HAP-1 (cell line): ENCODE measurements around the gene RIPK1.
"Not testable (repeated sequence)": the region's sequence is repeated elsewhere in the genome, so short reads cannot be mapped to it uniquely, and the experiment has no call there.

Experiments used
- DNase-seq, 2 experiments: peaks; one replicate each; pipeline ENCODE4 v3.0.0-alpha.2; 2016 to 2020; ENCODE audit warnings: low spot score in 2 of 2
- H3K27me3 ChIP-seq: fragments of 250-450 bp; sonication (Bioruptor Pico); 2 replicates; pipeline ENCODE4 v1.5.1; 2020; ENCODE audit warnings: low read depth, mild to moderate bottlenecking, moderate library complexity
- H3K36me3 ChIP-seq: fragments of 250-450 bp; sonication (Bioruptor Pico); replicated peaks from 2 replicates; pipeline ENCODE4 v1.5.1; 2020; ENCODE audit warnings: mild to moderate bottlenecking
- H3K4me1 ChIP-seq: fragments of 250-450 bp; sonication (Bioruptor Pico); 2 replicates; pipeline ENCODE4 v1.5.1; 2020; ENCODE audit warnings: mild to moderate bottlenecking
- H3K4me3 ChIP-seq: fragments of 250-450 bp; sonication (Bioruptor Pico); 2 replicates; pipeline ENCODE4 v1.5.1; 2020; ENCODE audit warnings: mild to moderate bottlenecking, moderate library complexity
- H3K9me3 ChIP-seq: fragments of 250-450 bp; sonication (Bioruptor Pico); 2 replicates; pipeline ENCODE4 v1.5.1; 2020; ENCODE audit warnings: mild to moderate bottlenecking, moderate library complexity
- in situ Hi-C: fragments of 300-500 bp; cut with MboI; formaldehyde crosslinking; loops from 3 replicates; pipeline ENCODE4 v1.14.3; 2020; ENCODE audit warnings: low sequenced_read_pairs, inconsistent platforms, mixed read lengths

The RIPK1 gene

DNA sequence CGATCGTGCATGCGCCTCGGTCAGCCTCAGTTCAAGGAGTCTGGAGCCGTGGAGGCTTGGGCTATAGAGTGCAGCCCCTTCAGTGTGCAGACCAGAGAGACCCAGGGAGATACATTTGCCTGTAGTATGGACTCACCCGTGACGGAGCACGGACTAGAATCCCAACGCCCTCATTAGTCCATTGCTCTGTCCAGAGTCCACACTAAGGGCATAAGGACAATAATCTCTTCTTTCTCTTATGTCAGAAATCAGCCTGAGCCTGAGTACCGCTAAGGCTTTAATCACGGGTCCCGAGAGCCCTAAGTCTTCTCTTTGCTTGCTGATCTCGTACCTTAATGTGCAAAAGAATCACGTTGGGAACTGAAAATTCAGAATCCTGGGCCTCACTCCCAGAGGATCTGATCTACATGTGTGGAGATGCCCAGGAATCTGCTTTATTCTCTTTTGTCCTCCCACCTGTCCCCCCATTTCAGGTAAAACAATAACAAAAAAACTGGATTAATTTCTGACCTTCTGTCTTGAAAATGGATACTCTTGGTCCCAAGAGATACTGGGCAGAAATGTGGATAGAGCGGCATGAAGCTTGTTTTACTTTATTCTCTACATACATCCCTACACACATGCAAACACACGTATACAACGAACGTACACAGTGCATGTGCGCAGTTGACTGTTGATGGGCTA, 50.9 kb downstream of the RIPK1 start:
- H3K27me3 ChIP-seq = no peaks in the 10 kb centered on the region
- in situ Hi-C loops = no loop called here
- H3K9me3 ChIP-seq = no peaks in the 10 kb centered on the region
- H3K4me1 ChIP-seq = peaks cover 12% of the 10 kb centered on the region
- peak overlapping the region; percentile 75 for H3K4me3 ChIP-seq
- H3K36me3 ChIP-seq = peaks cover 3% of the 10 kb centered on the region; the same call in 1 of the 2 replicates
- DNase-seq = no peak

DNA sequence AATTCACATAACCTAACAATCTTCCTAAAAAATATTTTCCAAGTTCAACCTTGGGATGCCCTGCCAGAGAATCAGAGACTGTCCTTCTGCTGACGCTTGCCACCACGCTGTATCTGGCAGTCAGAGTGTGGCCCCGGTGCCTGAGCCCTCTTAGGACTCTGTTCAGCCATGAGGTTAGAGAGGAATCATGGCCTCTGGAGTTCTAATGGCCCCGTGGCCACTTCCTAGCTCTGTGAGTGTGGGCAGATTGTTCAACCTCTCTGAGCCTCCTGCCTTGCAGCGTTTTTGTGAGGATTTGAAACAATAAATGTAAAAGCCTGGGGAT, 52.4 kb downstream of the RIPK1 start:
- Histone ChIP-seq H3K36me3 (no peaks in the 10 kb centered on the region; the same call in 1 of the 2 replicates), H3K27me3 (no peaks in the 10 kb centered on the region), H3K4me1 (peaks cover 12% of the 10 kb centered on the region), H3K9me3 (no peaks in the 10 kb centered on the region), H3K4me3 (no peak overlapping the region)
- DNase-seq = no peak
- in situ Hi-C loops = loop anchor here (10.0 kb wide), 1 partner anchor 614 kb away; no protein-coding TSS in a partner anchor

DNA sequence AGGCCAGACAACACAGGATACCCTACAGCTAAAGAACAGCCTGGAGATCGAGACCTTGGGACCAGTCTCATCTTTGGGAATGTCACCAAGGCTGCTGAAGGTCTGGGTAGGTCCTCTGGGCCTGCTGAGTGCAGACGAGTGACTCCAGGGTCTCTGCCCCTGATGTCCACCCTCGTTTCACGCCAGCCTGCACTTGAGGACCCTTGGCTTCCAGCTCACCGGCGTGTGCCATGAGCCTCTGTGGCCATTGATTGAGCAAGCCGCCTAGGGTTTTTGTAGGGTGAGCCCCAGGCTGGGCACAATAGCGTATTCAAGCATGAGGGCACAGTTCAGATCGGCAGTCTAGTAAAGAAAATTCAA, 54.5 kb downstream of the RIPK1 start:
- Histone ChIP-seq H3K4me1 (peaks cover 1% of the 10 kb centered on the region), H3K4me3 (no peak overlapping the region), H3K36me3 (no peaks in the 10 kb centered on the region; the same call in 1 of the 2 replicates), H3K9me3 (no peaks in the 10 kb centered on the region), H3K27me3 (no peaks in the 10 kb centered on the region)
- in situ Hi-C loops = loop anchor here (10.0 kb wide), 1 partner anchor 612 kb away; no protein-coding TSS in a partner anchor
- no peak for DNase-seq

DNA sequence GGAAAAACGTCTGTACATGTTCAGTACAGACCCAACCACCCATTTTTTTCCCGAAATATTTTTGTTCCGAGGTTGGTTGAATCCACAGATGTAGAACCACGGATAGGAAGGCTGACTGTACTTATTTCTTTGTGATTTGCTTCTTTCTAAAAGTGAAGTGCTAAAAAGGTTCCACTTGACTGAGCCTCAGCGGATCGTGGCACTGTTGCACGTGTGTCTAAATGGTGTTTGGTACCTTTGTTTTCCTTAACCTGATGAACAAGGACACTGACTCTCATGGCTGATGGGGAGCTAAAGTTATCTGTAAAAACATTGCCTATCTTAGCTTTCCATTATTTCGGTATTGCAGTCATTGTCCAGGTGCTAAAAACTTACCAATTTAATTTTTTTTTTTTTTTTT, 56.4 kb downstream of the RIPK1 start:
- in situ Hi-C loops = loop anchor here (5.0 to 10.0 kb wide), 2 partner anchors 128 to 610 kb away; no protein-coding TSS in a partner anchor
- no peak for DNase-seq
- H3K27me3 ChIP-seq = no peaks in the 10 kb centered on the region
- no peak overlapping the region for H3K4me3 ChIP-seq
- peaks cover 17% of the 10 kb centered on the region for H3K36me3 ChIP-seq
- no peaks in the 10 kb centered on the region for H3K9me3 ChIP-seq
- H3K4me1 ChIP-seq = no peaks in the 10 kb centered on the region

DNA sequence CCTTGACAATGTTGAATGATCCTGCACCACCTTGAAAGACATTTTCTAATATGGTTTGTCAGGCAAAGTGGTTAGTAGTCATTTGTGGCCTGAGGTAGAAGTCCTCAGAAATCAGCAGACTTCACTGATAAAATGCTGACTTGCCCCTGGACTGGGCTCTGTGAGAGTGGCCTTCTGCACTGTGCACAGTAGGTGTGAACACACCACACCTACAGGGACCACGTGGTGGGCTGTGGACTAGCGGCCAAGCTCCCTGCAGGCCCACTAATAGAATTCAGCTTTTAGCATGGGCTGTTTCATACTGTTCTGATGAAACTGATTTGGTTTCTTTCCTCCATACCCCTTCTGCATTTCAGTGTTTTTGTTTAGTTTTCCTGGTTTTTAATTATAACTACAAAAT, 57.5 kb downstream of the RIPK1 start:
- Histone ChIP-seq H3K4me3 (no peak overlapping the region), H3K9me3 (no peaks in the 10 kb centered on the region), H3K27me3 (no peaks in the 10 kb centered on the region), H3K36me3 (peaks cover 27% of the 10 kb centered on the region), H3K4me1 (no peaks in the 10 kb centered on the region)
- in situ Hi-C loops = loop anchor here (5.0 to 10.0 kb wide), 2 partner anchors 126 to 609 kb away; no protein-coding TSS in a partner anchor
- DNase-seq = no peak

DNA sequence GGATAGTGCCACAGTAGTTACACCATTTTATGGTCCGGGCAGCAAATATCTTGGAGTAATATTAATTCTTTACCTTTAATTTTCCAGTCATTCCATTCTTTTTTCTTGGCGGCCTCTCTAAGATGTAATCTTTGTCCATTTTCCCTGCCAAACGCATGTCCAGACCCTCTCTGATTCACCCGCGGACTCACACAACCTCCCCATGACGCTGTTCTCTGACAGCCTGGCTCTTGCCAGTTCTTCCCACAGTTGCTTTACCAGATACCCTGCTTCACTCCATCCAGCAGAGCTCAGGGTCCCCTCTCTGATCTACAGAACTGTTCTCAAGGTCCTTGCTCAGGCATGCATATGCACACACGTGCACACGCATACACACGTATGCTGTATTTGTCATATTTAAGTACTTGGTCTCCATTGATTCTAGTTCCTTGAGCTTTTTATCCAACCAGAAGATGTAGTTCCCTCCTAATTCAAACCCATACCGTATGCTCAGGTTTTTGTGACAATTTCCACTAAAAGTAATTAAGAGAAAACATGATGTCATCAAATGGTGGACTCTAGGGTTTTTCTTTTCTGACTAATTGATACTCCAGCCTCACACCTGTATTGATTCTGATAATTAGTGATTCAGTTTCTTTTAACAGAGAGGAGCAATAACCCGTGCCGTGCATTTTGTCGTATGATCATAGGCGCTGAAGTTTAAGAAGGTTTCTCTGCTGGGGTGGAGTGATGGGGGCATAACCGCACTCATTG, 60.2 kb downstream of the RIPK1 start:
- Histone ChIP-seq H3K9me3 (no peaks in the 10 kb centered on the region), H3K36me3 (peaks cover 27% of the 10 kb centered on the region), H3K27me3 (no peaks in the 10 kb centered on the region), H3K4me3 (no peak overlapping the region), H3K4me1 (no peaks in the 10 kb centered on the region)
- no peak for DNase-seq
- in situ Hi-C loops = loop anchor here (5.0 to 10.0 kb wide), 2 partner anchors 124 to 606 kb away; no protein-coding TSS in a partner anchor

DNA sequence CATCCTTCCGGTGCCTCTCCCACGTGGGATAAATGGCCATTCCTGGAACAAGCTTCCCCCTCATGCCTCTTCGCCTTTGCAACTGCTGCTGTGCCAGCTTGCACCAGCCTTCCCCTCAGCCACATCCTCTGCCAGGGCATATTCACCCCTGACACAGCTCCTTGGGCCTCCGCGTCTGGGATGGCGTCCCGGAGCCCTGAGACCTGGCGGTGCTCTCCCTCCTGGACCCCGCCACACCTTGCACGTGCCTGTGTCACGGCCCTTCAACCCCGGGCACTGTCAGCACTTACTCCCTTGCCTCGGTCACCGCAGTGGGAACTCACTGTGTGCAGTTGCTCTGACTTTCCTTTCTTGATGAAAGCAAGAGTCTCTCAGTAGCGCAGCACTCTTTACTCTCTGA, 63.4 kb downstream of the RIPK1 start:
- in situ Hi-C loops = no loop called here
- no peaks in the 10 kb centered on the region for H3K4me1 ChIP-seq
- peaks cover 33% of the 10 kb centered on the region for H3K36me3 ChIP-seq
- H3K9me3 ChIP-seq = no peaks in the 10 kb centered on the region
- no peak overlapping the region for H3K4me3 ChIP-seq
- H3K27me3 ChIP-seq = no peaks in the 10 kb centered on the region
- DNase-seq = no peak

DNA sequence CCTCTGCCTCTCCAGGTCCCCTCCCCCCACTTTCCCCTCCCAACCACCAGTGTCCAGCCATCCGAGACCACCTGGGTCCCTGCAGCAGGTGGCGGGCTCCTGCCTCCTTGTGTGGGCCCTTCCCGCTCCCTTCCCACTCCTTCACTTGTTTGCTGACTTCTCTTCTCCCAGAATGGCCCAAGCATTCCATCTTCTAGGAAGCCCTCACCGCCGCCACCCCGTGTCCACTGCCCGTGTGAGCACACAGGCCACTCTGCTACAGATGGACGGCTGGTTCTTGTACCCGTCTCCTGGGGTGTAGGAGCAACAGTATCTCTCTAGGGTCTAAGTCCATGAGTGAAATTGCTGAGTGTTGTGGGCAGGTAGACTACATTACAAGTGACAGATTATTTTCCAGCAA, 65.2 kb downstream of the RIPK1 start:
- peaks cover 42% of the 10 kb centered on the region for H3K36me3 ChIP-seq
- no peaks in the 10 kb centered on the region for H3K9me3 ChIP-seq
- no peak for DNase-seq
- in situ Hi-C loops = no loop called here
- H3K4me1 ChIP-seq = no peaks in the 10 kb centered on the region
- no peak overlapping the region for H3K4me3 ChIP-seq
- no peaks in the 10 kb centered on the region for H3K27me3 ChIP-seq

DNA sequence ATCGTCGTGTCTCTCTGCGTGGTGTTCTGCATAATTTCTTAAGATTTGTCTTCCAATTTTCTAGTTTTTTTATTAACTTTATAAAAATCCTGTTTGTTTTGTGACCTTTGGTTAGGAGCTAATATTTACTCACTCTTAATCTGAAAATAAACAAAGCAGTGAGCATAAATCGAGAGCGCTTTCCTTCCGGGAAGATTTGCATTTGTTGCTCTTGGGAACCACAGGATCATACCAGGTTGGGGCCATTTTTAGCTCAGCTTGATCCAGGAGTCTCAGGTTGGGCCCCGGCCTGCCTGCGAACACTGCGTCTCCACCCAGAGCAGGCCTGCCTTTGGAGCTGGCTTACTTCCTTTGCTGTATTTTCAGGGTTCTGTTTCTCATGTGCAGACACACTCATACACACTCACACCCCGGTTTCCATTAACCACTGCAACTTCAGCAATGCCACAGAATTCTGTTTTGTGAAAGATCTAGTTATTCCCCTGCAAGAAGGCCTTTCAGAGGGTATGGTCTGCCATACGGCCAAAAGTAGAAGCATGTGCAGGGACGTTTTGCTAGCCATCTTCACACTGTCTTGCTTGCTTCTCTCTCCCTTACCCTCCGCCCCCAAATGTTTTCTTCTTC, 67.5 kb downstream of the RIPK1 start:
- peaks cover 40% of the 10 kb centered on the region for H3K36me3 ChIP-seq
- no peaks in the 10 kb centered on the region for H3K9me3 ChIP-seq
- no peak for DNase-seq
- no peaks in the 10 kb centered on the region for H3K27me3 ChIP-seq
- no peaks in the 10 kb centered on the region for H3K4me1 ChIP-seq
- in situ Hi-C loops = no loop called here
- H3K4me3 ChIP-seq = no peak overlapping the region

DNA sequence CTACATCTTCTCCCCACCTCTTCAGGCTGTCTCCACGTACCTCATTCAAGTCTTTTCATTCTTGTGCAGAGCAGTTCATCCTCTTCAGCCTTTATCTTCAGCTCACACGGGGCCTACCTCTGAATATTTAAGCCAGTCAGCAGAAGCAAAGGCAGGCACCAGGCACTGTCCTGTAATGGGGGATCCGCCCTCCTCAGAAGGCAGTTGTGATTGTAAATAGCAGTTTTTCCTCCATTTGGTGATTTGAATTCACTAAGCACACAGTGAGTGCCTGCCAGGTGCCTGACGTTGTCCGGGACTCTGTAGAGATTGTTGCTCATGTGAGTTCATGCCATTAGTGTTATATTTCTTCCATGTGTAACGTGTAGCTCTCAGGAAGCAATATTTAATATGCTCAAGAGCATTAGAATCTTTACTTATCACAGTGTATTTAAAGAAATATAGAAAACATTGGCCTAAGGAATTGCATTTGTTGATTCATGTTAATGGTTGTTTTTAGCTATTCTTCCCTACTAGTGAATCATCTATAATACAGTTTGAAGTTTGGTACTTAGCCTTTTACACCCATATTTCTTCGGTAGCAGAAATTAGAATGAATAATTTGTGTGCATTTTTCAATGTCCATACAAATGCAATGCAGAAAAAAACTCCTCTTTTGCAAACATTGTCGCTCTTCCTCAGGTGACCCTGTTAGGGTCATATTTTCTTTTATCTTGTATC, 68.2 kb downstream of the RIPK1 start:
- Histone ChIP-seq H3K4me1 (no peaks in the 10 kb centered on the region), H3K4me3 (no peak overlapping the region), H3K36me3 (peaks cover 42% of the 10 kb centered on the region), H3K9me3 (no peaks in the 10 kb centered on the region), H3K27me3 (no peaks in the 10 kb centered on the region)
- DNase-seq = no peak
- in situ Hi-C loops = no loop called here

DNA sequence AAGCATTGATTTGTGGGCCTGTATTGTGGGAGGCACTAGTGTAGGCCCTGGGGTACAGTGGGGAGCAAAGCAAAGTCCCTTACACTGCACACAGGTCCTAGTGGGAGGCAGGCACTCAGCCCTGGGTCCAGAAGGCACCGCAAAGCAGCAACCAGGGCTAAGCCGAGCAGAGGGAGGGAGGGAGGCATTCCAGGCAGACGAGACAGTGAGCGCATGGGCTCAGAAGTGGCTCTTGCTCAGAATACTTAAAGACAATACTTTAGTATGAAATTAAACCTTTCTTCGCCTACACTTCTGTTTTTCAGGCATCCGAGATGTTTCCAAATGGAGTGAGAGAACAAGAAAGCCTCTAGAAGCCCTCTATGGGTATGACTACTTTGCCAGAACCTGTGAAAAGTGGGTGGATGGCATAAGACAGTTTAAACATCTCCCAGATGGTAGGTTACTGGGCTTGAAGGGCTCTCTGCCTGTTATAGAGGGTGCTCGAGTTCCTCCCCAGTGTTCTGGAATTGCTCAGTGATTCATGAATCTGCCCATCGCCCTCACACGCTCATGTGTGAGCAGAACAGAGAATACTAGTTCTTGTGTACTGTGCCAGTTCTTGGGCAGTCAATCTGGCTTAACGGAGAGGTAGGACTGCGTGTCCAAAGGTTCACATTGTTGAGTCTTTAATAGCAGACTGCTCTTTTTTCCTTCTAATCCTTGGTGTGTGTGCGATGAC, 68.9 kb downstream of the RIPK1 start:
- peaks cover 46% of the 10 kb centered on the region for H3K36me3 ChIP-seq
- H3K4me1 ChIP-seq = no peaks in the 10 kb centered on the region
- in situ Hi-C loops = no loop called here
- H3K9me3 ChIP-seq = no peaks in the 10 kb centered on the region
- no peaks in the 10 kb centered on the region for H3K27me3 ChIP-seq
- DNase-seq = no peak
- H3K4me3 ChIP-seq = no peak overlapping the region

DNA sequence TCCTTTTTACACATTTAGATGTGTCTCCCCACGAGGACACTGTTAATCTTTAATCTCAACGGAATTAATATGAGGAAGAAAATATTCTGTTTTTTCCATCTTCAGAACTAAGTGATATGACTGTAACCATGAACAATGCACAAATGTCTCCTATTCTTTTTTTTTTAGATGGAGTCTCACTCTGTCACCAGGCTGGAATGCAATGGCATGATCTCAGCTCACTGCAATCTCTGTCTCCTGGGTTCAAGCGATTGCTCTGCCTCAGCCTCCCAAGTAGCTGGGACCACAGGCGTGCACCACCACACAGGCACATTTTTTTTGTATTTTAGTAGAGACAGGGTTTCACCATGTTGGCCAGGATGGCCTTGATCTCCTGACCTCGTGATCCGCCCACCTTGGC, 69.6 kb downstream of the RIPK1 start:
- H3K27me3 ChIP-seq, DNase-seq, in situ Hi-C loops, H3K4me3 ChIP-seq, H3K4me1 ChIP-seq, H3K9me3 ChIP-seq: not testable (repeated sequence)
- peaks cover 52% of the 10 kb centered on the region for H3K36me3 ChIP-seq

DNA sequence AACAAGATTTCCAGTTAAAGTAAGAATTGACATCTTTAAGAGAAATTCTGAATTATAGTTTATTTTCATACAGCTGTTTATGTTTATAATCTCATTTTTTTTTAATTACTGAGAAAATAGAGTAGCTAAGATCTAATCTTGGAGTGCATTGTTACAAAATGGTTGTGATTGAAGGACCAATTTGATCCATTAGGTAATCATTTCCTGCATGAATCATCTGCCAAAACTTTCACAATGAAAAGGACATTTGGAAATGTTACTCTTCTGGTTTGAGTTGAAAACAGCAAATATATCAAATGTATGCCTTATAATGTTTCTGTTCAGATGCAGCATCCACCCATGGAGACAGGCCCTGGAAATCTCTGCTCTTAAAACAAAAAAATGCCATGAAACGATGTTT, 70.0 kb downstream of the RIPK1 start:
- in situ Hi-C loops = no loop called here
- H3K27me3 ChIP-seq = no peaks in the 10 kb centered on the region
- H3K4me1 ChIP-seq = no peaks in the 10 kb centered on the region; the same call in 1 of the 2 replicates
- H3K4me3 ChIP-seq = no peak overlapping the region
- no peaks in the 10 kb centered on the region for H3K9me3 ChIP-seq
- H3K36me3 ChIP-seq = peaks cover 56% of the 10 kb centered on the region
- no peak for DNase-seq
